ENCODE data around the gene HEATR5A.
"Not testable (repeated sequence)": the region's sequence is repeated elsewhere in the genome, so short reads cannot be mapped to it uniquely, and the experiment has no call there.

HEATR5A gene

DNA sequence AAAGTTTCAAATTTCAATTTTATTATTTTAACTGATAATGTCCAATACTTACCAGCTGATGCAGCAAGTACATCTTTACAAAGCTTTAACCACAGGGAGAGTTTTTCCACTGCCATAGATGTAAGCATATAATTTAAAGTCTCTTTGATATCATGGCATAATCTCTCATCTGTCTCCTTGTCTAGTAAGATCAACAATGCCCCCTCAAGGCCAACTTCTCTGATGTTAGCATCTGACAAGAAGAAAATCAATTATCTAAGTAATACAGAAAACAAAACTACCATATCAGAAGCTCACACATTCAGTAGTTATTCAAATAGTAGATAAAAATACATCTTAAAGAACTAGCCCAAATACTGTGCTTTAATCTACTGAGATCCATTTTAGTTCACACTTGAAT is 94.2 kb downstream of the HEATR5A start:
- DNase-seq (ENCODE audit: low read depth) = no peak

DNA sequence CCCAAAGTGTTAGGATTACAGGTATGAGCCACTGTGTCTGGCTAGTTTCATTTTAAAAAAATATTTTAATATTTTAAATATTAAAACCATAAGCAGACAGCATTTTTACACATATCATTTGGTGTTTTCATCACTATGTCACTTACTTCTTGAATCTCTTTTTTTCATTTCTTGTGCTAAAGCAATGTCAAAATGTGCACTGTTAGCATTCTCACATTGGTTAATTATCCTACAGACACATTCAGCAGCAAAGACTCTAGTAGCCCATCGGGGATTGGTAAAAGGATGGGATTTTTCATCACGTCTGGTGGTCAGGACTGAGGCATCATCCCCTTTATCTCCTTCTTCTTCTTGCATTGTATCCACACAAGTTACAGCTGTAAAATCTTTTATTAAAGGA is 96.9 kb downstream of the HEATR5A start:
- DNase-seq (ENCODE audit: low read depth) = no peak

DNA sequence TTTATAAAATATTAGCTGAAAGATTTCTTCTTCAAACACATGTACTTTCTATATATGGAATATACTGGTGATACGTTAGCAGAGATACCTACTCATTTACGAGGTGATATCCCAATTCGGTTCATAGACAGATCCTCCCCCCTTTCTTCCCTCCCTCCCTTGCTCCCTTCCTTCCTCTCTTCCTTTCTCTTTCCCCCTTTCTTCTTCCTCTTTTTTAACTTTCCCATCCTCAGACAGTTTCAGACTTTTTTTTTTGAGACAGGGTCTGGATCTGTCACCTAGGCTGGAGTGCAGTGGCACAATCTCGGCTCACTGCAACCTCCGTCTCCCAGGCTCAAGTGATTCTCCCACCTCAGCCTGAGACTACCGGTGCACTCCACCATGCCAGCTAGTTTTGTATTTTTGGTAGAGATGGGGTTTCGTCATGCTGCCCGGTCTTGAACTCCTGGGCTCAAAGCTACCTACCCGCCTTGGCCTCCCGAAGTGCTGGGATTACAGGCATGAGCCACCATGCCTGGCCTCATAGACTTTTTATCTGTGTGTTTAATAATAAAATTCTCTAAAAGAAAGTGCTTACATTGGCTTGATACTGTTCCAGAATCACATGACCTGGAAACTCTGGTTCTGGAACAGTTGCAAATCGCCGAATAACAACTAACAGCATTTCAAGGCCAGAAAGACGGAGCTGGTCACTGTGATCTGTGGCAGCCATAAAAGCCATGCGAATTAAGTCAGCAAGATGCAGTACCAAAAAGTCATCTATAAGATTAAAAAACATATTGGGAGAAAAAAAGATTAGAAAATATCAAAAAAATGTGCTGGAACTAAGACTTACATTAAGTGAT is 99.2 kb downstream of the HEATR5A start:
- DNase-seq (ENCODE audit: low read depth) = no peak

DNA sequence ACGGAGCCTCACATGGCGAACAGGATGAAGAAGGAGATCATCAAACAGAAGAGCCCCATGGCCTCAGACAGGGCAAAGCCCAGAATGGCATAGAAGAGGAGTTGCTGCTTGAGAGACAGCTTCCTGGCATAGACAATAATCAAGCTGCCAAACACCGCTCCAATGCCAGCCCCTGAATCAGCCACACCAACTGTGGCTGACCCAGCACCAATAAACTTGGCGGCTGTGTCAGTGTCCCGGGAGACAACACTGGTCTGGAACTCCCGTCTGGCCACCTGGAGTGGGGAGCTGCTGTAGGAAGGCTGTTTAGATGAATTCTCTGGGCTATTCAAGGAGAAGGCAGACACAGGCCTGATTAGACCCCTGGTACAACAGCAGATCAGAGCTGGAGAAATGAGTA is 100.1 kb downstream of the HEATR5A start:
- no peak for DNase-seq (ENCODE audit: low read depth)

DNA sequence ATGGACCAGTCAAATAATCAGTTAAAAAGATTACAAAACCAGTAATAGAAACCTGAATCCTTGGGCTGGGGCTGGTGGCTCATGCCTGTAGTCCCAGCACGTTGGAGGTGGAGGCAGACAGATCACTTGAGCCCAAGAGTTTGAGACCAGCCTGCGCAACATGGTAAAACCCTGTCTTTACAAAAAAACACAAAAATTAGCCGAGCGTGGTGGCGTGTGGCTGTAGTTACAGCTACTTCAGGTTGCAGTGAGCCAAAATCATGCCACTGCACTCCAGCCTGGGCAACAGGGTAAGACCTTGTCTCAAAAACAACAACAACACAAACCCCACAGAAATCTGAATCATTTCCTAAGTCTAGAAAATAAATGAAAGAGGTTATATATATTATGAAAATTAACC is 100.6 kb downstream of the HEATR5A start:
- no peak for DNase-seq (ENCODE audit: low read depth)

DNA sequence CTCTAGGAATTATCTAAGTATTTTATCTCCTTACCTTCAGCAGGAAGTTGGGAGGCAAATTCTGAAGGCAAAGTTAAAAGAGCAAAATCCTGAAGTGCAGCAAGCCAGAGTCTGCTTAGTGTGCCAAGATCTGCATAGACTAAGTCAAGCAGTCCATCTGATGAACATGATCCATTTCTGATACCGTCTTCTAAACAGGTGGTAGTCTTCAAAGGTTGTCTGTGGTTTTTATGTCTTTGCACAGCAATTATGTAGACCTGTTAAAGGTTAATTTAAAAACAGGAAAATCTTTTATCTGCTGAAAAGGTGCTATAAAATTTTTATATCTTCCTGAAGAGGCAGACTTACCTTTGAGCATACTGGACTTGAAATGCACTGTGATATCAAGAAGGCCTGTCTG is 107.4 kb downstream of the HEATR5A start:
- DNase-seq (ENCODE audit: low read depth) = no peak

DNA sequence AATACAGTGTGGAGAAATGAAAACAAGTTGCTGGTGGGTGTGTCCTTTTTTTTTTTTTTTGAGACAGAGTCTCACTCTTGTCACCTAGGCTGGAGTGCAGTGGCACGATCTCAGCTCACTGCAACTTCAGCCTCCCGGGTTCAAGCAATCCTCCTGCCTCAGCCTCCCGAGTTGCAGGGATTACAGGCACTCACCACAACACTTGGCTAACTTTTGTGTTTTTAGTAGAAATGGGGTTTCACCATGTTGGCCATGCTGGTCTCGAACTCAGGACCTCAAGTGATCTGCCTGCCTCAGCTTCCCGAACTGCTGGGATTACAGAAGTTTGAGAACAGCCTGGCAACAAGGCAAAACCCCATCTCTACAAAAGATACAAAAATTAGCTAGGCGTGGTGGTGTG is 108.0 kb downstream of the HEATR5A start:
- DNase-seq (ENCODE audit: low read depth) = not testable (repeated sequence)

DNA sequence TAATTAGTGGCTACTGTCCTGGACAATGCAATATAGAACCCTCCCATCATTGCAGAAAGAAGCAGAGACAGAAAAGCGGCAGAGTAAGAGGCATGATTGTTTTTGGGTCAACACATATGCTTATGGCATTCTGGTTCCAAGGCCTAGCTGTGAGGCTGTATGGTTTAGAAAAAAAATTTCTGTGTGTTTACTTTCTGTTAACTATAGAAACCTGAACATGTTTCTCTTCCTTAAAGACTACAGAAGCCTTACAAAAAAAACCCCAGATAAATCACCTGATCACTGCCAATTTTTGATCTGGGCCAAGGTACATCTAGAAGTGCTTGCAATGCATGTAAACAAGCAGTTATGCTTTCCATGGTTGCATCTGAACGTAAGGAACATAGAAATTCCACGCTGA is 112.7 kb downstream of the HEATR5A start:
- DNase-seq (ENCODE audit: low read depth) = no peak

DNA sequence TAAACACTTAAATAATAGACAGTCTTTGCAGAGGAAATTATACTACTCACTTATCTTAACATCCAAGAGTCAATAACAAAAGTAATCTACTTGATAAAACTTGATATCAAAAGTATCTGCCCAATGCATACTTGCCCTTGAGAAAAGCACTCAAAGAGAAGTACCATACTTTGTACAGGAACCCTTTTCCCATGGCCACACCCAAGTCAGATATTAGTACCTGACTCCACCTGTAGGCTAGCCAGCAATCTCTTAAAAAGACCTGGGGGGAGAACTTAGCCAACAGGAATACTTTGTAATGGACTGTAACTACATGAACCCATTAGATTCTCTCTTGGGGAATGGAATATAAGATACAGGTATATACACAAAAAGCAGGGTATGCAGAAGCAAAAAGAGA is 113.2 kb downstream of the HEATR5A start:
- no peak for DNase-seq (ENCODE audit: low read depth)

DNA sequence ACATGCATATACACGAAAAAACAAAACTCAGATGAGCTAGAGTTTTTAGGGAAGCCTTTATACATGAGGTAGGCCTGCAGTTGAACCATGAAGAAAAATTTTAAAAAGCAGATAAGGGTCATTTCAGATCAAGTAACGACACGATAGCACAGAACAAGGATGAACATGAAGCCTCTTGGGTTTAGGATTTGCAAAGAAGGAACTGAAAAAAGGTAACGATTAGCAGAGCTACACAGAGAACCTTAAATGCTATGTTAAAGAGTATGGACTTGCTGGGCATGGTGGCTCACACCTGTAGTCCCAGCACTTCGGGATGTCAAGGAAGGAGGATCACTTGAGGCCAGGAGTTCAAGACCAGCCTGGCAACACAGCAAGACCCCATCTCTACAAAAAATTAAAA is 116.7 kb downstream of the HEATR5A start:
- no peak for DNase-seq (ENCODE audit: low read depth)

DNA sequence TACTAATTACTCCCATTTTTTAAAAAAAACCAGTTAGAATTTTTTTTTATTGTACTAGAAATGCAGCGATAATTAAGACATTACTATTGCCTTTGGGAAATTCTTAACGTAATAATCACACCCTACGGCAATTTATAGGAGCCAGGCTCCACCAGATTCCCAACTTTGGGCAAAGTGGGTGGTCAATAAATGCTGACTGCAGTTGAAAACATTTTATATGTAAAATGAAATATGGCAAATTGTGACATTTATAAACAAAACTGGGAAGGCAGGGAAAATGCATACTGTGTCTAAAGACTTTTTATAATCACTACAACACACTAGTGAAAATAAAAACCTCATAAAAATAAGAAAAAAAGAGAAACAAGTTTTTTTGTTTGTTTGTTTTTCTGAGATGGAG is 119.5 kb downstream of the HEATR5A start:
- DNase-seq (ENCODE audit: low read depth) = no peak

DNA sequence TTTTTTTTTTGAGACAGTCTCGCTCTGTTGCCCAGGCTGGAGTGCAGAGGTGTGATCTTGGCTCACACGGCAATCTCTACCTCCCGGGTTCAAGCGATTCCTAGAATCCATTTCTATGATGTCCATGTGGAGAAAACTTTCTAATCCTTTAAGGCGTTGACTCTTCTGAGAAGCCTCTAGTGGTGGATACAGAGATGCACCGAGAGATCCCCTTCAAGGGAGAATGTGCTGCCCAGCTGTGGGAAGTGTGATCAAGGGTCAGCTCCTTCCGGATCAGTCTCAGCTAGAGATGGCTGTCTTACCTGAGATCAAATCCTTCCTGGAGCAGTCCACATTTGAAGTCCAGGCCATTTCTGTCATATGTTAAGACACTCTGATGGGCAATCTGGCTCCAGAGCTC is 120.1 kb downstream of the HEATR5A start:
- no peak for DNase-seq (ENCODE audit: low read depth)

DNA sequence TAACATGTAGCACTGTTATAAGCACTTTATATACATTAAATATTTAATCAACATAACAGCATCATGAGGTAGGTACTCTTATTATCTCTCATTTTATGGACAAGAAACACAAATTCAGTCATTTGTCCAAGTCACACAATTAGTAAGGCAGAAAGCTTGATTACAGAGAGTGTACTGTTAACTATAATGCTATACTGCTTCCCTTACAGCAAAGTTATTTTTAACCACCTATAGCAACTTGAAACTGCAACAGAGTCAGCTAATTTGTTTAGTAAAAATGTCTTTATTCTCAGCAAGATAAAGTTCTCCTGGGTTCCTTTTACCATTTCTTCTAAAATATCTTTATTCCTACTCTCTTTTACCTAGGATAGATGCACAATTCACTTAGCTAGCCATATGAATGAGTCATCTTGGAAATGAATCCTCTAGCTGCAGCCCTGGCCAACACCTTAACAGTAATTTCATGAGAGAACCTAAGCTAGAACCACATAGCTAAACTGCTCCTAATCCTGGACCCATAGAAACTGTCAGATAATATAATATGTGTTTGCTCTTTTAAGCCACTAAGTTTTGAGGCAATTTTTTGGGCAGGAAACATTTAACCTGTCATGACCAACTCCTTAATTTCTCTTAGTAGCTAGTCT is 122.5 kb downstream of the HEATR5A start:
- DNase-seq (ENCODE audit: low read depth) = no peak

DNA sequence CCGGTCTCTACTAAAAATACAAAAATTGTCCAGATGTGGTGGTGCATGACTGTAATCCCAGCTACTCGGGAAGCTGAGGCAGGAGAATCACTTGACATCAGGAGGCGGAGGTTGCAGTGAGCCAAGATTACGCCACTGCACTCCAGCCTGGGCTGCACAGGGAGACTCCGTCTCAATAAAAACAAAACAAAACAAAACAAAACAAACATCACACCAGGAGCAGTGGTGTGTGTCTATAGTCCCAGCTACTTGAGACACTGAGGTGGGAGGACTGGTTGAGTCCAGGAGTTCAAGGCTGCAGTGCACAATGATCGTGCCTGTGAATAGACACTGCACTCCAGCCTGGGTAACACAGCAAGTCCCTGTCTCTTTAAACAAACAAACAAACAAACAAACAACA is 123.2 kb downstream of the HEATR5A start:
- DNase-seq (ENCODE audit: low read depth) = no peak

DNA sequence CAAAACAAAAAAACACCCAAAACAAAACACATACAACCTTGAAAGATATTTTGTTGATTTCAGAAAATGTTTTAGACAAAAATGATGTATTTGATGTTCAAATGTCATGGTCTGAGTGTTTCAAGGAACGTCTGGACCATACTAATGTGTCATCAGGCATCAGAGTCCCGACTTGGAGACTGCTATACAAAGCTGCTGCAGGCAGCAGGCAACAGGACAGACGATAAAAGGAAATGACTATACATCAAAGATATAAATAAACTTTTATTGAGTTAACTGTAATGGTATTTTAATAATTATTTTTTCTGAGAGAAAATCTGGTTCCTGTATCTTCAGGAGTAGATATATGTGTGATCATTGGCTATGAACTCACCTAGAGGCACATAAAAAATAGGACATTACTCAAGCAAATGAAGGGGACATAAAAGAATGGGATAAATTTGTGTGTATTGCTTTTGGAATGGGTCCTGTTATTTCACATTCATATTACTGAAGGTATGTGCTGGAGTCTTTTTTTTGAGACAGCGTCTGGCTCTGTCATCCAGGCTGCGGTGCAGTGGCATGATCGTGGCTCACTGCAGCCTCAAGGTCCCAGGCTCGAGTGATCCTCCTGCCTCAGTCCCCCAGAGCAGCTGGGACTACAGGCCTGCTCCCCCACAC is 125.5 kb downstream of the HEATR5A start:
- DNase-seq (ENCODE audit: low read depth) = no peak

DNA sequence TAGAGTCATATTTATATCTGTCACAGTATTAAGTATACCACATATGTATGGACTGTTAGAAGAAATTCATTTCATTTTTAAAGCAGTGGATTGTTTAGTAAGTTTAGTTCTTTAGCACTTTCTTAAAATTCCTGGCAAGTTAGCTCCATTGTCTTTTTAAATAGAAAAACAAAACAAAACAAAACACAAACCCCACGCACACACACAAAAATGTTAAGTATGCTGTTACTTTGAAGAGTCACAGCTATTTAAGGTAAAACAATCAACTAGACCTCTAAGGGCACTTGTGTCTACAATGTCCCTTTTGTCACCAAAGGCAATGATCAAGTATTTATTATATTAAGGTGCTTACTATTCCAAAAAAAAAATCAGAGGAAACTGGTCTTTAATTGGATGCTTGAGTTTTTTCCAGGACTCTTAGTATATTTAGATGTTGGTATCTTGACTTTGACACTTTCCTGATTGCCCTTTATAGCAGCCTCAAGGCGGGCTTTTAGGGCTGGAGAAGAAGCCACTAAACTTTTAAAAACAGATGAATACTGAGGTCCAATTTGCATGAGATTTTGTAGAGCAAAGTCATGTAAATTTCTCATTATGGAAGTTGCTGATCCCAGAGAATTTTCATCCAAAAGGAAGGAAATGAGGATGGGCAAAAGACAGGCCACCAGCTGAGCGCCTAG is 127.3 kb downstream of the HEATR5A start:
- DNase-seq (ENCODE audit: low read depth) = no peak

DNA sequence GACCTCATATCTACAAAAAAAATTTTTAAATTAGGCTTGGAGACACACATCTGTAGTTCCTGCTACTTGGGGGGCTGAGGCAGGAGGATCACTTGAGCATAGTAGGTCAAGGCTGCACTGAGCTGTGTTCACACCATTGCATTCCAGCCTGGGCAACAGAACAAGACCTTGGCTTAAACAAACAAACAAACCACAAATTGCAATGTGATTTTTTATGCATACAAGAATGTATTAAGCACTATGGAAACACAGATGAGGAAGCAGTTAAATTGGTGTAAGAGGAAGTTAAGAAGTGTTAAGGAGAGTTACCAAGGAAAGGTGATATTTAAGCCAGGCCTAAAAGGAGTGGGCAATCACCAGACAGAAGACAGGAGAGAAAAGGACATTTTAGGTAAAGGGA is 129.1 kb downstream of the HEATR5A start:
- DNase-seq (ENCODE audit: low read depth) = no peak

DNA sequence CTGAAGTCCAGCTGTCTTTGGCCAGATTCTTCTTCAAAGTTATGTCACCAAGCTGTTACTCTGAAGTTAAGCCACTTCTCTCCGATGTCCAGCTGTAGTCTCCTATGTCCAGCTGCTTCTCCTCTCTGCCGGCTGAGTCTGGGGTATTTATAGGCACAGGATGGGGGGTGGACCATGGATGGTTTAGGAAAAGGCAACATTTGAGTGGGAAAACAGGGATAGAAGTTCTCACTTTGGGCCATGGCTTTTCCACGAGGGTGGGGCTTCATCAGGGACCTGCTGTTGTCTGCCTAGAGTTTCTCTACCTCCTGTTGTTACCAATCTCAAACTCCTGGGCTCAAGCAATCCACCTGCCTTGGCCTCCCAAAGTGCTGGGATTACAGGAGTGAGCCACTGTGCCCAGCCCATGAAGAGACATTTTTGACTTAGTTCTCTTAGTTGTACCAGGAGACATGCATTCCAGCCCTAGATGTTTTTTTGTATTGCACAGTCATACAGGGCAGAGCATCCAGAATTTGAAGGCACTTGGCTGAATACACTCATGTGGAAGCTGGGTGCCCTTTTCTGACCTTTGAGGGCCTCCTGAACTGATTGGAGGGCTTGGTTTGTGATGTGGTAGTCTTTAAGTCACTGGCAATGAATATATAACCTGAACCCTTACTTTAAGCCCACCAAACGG is 132.9 kb downstream of the HEATR5A start:
- DNase-seq (ENCODE audit: low read depth) = no peak

DNA sequence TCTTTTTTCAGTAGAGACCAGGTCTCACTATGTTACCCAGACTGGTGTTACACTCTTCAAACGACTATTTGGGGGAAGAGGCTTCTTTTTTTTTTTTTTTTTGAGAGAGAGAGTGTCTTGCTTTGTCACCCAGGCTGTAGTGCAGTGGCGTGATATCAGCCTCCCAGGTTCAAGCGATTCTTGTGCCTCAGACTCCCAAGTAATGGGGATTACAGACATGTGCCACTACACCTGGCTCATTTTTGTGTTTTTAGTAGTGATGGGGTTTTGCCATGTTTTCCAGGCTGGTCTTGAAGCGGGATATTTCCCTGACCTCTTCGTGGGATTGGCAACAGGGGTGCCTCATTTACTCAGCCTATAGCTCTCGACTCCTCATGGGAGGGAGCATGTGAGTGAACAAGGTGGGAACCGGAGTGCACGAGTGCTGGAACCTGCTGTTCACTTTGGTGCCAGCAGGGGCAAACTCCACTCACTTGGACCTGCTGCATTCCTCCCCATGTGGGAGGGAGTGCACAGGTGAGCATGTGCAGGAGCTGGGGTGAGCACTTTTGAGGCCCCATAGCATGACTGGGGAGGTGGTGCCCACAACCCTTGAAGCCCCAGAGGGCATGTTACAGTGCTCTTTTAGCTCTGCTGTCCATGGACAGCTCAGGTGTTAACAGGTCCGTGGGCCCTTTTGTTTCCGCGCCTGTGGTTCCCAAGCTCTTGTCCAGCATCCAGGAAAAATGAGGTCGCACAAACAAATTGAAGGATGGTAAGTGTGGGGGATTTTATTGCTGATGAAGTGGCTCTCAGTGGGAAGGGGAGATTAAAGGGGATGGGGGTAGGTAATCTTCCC is 133.7 kb downstream of the HEATR5A start:
- DNase-seq (ENCODE audit: low read depth) = no peak

DNA sequence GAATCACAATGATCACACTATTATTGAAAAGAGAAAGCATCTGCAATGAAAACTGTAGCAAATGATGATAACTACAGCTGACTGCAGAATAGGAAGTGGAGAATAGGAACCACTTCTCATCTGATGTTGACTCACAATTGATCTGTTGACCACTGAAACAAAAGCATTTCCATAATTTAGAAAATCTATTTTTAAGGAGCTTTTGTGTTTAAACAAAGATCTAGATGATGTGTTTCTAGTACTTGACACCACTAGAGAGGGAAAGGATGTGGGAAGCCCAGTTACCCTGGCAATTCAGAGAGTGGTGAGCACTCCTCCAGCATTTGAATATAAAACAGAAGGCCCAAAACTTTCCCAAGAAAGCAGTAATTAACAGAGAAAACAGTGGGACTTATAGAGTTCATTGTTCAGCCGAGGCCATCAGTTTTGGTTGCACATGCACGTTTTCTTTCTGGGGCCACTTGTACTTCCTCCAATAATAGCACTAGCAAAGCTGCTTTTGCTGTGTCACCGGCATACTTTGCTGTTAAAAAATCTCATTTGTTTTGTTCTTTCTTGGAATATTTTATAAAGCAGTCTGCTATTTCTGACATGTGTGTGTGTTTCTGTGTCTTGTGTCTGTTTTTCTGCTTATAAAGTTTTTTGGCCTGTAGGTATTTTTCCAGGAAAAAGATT is 136.6 kb downstream of the HEATR5A start:
- DNase-seq (ENCODE audit: low read depth) = no peak

DNA sequence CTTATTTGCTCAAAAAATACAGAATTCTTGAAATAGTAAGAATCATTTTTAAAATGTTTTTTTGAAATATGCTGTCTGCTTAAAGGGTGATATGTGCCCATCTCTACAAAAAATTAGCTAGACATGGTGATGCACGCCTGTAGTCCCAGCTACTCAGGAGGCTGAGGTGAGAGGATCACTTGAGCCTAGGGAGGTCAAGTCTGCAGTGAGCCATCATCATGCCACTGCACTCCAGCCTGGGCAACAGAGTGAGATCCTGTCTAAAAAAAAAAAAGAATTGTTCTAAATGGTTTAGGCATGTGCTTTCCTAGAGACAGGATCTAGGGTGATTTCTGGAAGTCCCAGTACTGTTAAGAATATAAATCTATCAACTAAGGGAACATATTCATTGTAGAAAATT is 137.2 kb downstream of the HEATR5A start:
- no peak for DNase-seq (ENCODE audit: low read depth)

All from CMK (cell line).